SU-DHL-6 (cell line): ENCODE results near the gene ASAP2.

Experiments used
- CTCF ChIP-seq: fragments of 200-600 bp; sonication (generic); IDR thresholded peaks from one replicate; pipeline ENCODE4 v1.5.1; 2017; ENCODE audit warnings: antibody characterized with exemption, mild to moderate bottlenecking, low read length, moderate library complexity; ENCODE audit not compliant: insufficient read depth, poor library complexity, severe bottlenecking
- EZH2phosphoT487 ChIP-seq: fragments of 200-600 bp; sonication (generic), shearing (Covaris generic); conservative IDR thresholded peaks from 2 replicates; pipeline ENCODE4 v1.6.1; 2018; ENCODE audit warnings: mild to moderate bottlenecking, antibody characterized with exemption, low read length, moderate library complexity, mixed read lengths

- TF ChIP-seq CTCF (no peak), EZH2phosphoT487 (no peak)
Measured at GRCh38 chr2:9317559-9317958, 110.9 kb downstream of the ASAP2 start.
